Common myeloid progenitor, CD34-positive (primary cell): ENCODE measurements around the gene CYP1A1.

Source experiments
- CTCF ChIA-PET: fragments of 350-600 bp; sonication (Branson Sonifier 250); formaldehyde crosslinking; loops from one replicate; lab custom pipeline; 2021; ENCODE audit warnings: antibody characterized with exemption; lab: Charles Lee
- POLR2A ChIA-PET: fragments of 350-600 bp; sonication (Branson Sonifier 250); formaldehyde crosslinking; loops from one replicate; lab custom pipeline; 2021; ENCODE audit warnings: antibody characterized with exemption; lab: Charles Lee
- DNase-seq, 3 donors: peaks; one replicate each; pipeline versions ENCODE4 v3.0.0 to v3.0.0-alpha.2; 2013
- H3K27ac ChIP-seq, 2 experiments: 1 replicate in 1 of 2; 2 replicates in 1 of 2; pipeline ENCODE4 v1.7.0; 2013; ENCODE audit warnings: inconsistent platforms in 2 of 2, low read length in 2 of 2, mild to moderate bottlenecking in 2 of 2, low read depth in 1 of 2, moderate library complexity in 1 of 2; ENCODE audit not compliant: severe bottlenecking in 2 of 2, insufficient read depth in 1 of 2, poor library complexity in 1 of 2
- H3K27me3 ChIP-seq, 5 experiments: replicated peaks in 2 of 5; 1 replicate in 3 of 5; 2 replicates in 2 of 5; pipeline versions ENCODE4 v1.6.1 to v1.7.0; 2013; ENCODE audit warnings: low read length in 4 of 5, mild to moderate bottlenecking in 2 of 5, moderate library complexity in 2 of 5, inconsistent platforms in 1 of 5; ENCODE audit not compliant: insufficient read depth in 5 of 5, control insufficient read depth in 4 of 5
- H3K36me3 ChIP-seq, 4 experiments: 1 replicate in 2 of 4; 2 replicates in 2 of 4; pipeline versions ENCODE4 v1.6.1 to v1.7.0; 2013; ENCODE audit warnings: low read length in 3 of 4, control low read depth in 1 of 4, mild to moderate bottlenecking in 1 of 4; ENCODE audit not compliant: control insufficient read depth in 4 of 4, insufficient read depth in 4 of 4
- H3K4me1 ChIP-seq, 4 experiments: 1 replicate in 3 of 4; 2 replicates in 1 of 4; pipeline versions ENCODE4 v1.6.1 to v1.7.1; 2013; ENCODE audit warnings: low read length in 3 of 4, mild to moderate bottlenecking in 3 of 4, control low read depth in 1 of 4, inconsistent platforms in 1 of 4, moderate library complexity in 1 of 4; ENCODE audit not compliant: control insufficient read depth in 4 of 4, insufficient read depth in 4 of 4; ENCODE audit errors: control extremely low read depth in 1 of 4
- H3K4me3 ChIP-seq, 7 experiments: 1 replicate in 4 of 7; 2 replicates in 3 of 7; pipeline versions ENCODE4 v1.5.1 to v1.7.0; 2013; ENCODE audit warnings: mild to moderate bottlenecking in 7 of 7, low read length in 6 of 7, moderate library complexity in 6 of 7, inconsistent platforms in 2 of 7, low read depth in 2 of 7, control low read depth in 1 of 7; ENCODE audit not compliant: insufficient read depth in 4 of 7, control insufficient read depth in 1 of 7; ENCODE audit errors: extremely low read depth in 1 of 7
- H3K9me3 ChIP-seq, 5 experiments: 1 replicate in 4 of 5; 2 replicates in 1 of 5; pipeline versions ENCODE4 v1.6.1 to v1.7.1; 2013; ENCODE audit warnings: low read length in 4 of 5, mild to moderate bottlenecking in 2 of 5, inconsistent platforms in 1 of 5, low read depth in 1 of 5, moderate library complexity in 1 of 5; ENCODE audit not compliant: control insufficient read depth in 4 of 5, insufficient read depth in 2 of 5; ENCODE audit errors: control extremely low read depth in 1 of 5
- WGBS: methylation state at CpG from one replicate; pipeline ENCODE4 v1.1.5; 2013; ENCODE audit not compliant: insufficient coverage; 5-methylcytosine and 5-hydroxymethylcytosine counted together

Gene CYP1A1

GRCh38 chr15:74722591-74722990 is 2.7 kb downstream of the CYP1A1 start:
- ChIA-PET POLR2A (no interaction called here), CTCF (no interaction called here)
- WGBS, result 98% methylated on average over 11 of the region's 13 CpGs
- Histone ChIP-seq H3K36me3 (no peaks in the 10 kb centered on the region), H3K4me1 (peaks cover 0 to 22% (median 16%) of the 10 kb centered on the region in 4 experiments), H3K4me3 (no peak overlapping the region), H3K27ac (no peak overlapping the region), H3K9me3 (no peaks in the 10 kb centered on the region), H3K27me3 (peaks cover 2 to 31% (median 10%) of the 10 kb centered on the region in 5 experiments)
- no peak for DNase-seq

GRCh38 chr15:74716651-74717050 is 8.7 kb downstream of the CYP1A1 start:
- CTCF ChIA-PET, result interaction anchor here (3.0 kb wide), 1 partner anchor 8 kb away, joined by 10 read pairs; the partner anchor contains the start of gene CYP1A1
- no peak overlapping the region for H3K4me3 ChIP-seq
- no peaks in the 10 kb centered on the region for H3K9me3 ChIP-seq
- peaks cover 0 to 2% (median 0%) of the 10 kb centered on the region in 5 experiments for H3K27me3 ChIP-seq
- no peak for DNase-seq
- no peaks in the 10 kb centered on the region for H3K4me1 ChIP-seq
- no peaks in the 10 kb centered on the region for H3K36me3 ChIP-seq
- 100% methylated on average over 2 of the region's 5 CpGs for WGBS
- POLR2A ChIA-PET, result no interaction called here
- no peak overlapping the region for H3K27ac ChIP-seq

- Histone ChIP-seq H3K27ac (no peak overlapping the region), H3K9me3 (peaks cover 0 to 2% (median 0%) of the 10 kb centered on the region in 5 experiments), H3K36me3 (no peaks in the 10 kb centered on the region), H3K4me1 (peaks cover 0 to 9% (median 0%) of the 10 kb centered on the region in 4 experiments), H3K4me3 (no peak overlapping the region), H3K27me3 (peaks cover 0 to 12% (median 0%) of the 10 kb centered on the region in 5 experiments)
- no peak for DNase-seq
- no CpG with 5 or more reads among the region's 3 CpGs for WGBS
- ChIA-PET CTCF (no interaction called here), POLR2A (no interaction called here)
Observed at GRCh38 chr15:74712311-74712710, 13.0 kb downstream of the CYP1A1 start.

- peaks cover 0 to 2% (median 0%) of the 10 kb centered on the region in 5 experiments for H3K9me3 ChIP-seq
- H3K27ac ChIP-seq, result no peak overlapping the region
- H3K4me1 ChIP-seq, result peaks cover 0 to 9% (median 0%) of the 10 kb centered on the region in 4 experiments
- ChIA-PET CTCF (no interaction called here), POLR2A (no interaction called here)
- H3K4me3 ChIP-seq, result no peak overlapping the region
- no peaks in the 10 kb centered on the region for H3K36me3 ChIP-seq
- DNase-seq, result no peak
- peaks cover 0 to 18% (median 0%) of the 10 kb centered on the region in 5 experiments for H3K27me3 ChIP-seq
- 71% methylated on average over 3 of the region's 3 CpGs for WGBS
Observed at GRCh38 chr15:74710319-74711094, 14.8 kb downstream of the CYP1A1 start.

- WGBS, result 71% methylated on average over 1 of the region's 3 CpGs
- ChIA-PET CTCF (no interaction called here), POLR2A (no interaction called here)
- Histone ChIP-seq H3K4me3 (no peak overlapping the region), H3K27me3 (peaks cover 0 to 18% (median 0%) of the 10 kb centered on the region in 5 experiments), H3K4me1 (peaks cover 0 to 9% (median 0%) of the 10 kb centered on the region in 4 experiments), H3K27ac (no peak overlapping the region), H3K9me3 (peaks cover 0 to 2% (median 0%) of the 10 kb centered on the region in 5 experiments), H3K36me3 (no peaks in the 10 kb centered on the region)
- DNase-seq, result no peak
Observed at GRCh38 chr15:74709892-74710291, 15.4 kb downstream of the CYP1A1 start.

- H3K9me3 ChIP-seq, result peaks cover 0 to 2% (median 0%) of the 10 kb centered on the region in 5 experiments
- H3K27me3 ChIP-seq, result peaks cover 0 to 18% (median under 1%) of the 10 kb centered on the region in 5 experiments
- H3K4me3 ChIP-seq, result no peak overlapping the region
- H3K4me1 ChIP-seq, result peaks cover 0 to 9% (median 0%) of the 10 kb centered on the region in 4 experiments
- ChIA-PET CTCF (no interaction called here), POLR2A (no interaction called here)
- H3K36me3 ChIP-seq, result no peaks in the 10 kb centered on the region
- no peak overlapping the region for H3K27ac ChIP-seq
- DNase-seq, result no peak
- no CpG with 5 or more reads among the region's 1 CpG for WGBS
Observed at GRCh38 chr15:74709011-74709410, 16.3 kb downstream of the CYP1A1 start.

GRCh38 chr15:74696808-74697207 is 28.5 kb downstream of the CYP1A1 start:
- DNase-seq, result no peak
- no peaks in the 10 kb centered on the region for H3K36me3 ChIP-seq
- peak overlapping the region; percentile 92 to 98 for H3K27ac ChIP-seq
- ChIA-PET CTCF (no interaction called here), POLR2A (no interaction called here)
- H3K4me3 ChIP-seq, result peak overlapping the region in 6 of 7 experiments; percentile 94 to 99 (median 98)
- H3K27me3 ChIP-seq, result peaks cover 0 to under 1% (median 0%) of the 10 kb centered on the region in 5 experiments
- peaks cover 9 to 23% (median 17%) of the 10 kb centered on the region in 4 experiments for H3K4me1 ChIP-seq
- WGBS, result no CpG with 5 or more reads among the region's 2 CpGs
- H3K9me3 ChIP-seq, result no peaks in the 10 kb centered on the region
